SHP77 (cell line): Measurements from ENCODE around the gene RPS6KA2.
"Not testable (repeated sequence)": the region's sequence is repeated elsewhere in the genome, so short reads cannot be mapped to it uniquely, and the experiment has no call there.

Experiments used
- DNase-seq, 2 experiments: peaks; one replicate each; lab custom pipeline; 2025; lab: John Stamatoyannopoulos, UW

RPS6KA2 gene

DNA sequence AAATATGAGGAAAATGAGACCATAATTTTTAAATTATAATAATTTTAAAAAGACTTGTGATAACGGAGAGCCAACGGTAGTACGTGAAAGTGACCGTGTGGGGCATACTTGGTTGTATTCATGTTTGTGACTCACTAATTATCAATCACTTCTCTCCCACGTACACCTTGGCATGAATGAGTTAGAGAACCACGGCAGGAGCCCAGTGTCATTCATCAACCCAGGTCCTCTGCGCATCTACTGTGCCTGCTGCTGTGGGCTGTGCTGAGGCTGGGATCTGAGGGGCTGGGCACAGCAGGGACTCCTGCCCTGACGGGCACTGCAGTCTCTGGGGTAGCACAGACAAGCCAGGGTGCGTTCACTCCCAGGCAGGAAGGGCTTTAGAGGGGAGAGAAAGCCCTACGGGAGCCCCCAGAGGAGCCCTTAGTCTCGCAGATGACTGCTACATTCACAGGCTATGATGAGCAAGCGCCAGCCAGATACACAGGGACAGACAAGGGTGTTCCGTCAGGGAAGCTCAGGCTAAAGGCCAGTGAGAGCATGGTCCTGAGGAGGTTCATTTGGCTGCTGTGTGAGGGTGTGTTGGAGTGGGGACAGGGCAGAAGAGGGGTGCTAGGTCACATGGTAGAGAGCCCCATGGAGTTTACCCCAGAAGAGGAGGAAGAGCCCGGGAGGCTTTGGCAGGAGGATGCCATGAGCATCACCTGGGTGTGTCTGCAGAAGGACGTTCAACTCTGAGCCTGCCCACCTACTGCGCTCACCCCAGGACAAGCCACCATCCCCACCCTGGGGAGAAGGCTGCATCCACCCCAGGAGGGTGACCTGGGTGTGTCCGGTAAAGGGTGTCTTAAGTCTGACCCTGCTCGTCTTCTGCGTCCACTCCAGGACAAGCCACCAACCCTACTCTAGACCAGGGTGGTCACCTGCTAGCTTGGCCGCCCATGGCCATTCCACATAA lies 8.2 kb upstream of the RPS6KA2 start:
- DNase-seq: no peak

DNA sequence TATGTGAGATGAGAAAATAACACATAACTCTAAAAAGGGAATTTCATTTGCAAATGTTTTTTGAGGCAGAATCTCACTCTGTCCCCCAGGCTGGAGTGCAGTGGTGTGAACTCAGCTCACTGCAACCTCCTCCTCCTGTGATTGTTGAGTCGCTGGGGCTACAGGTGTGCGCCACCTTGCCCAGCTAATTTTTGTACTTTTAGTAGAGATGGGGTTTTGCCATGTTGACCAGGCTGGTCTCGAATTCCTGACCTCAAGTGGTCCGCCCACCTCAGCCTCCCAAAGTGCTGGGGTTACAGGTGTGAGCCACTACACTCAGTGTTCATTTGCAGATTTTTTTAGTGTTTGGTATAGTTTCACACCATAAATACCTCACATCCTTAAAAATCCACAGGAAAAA lies 7.5 kb upstream of the RPS6KA2 start:
- DNase-seq: not testable (repeated sequence)

DNA sequence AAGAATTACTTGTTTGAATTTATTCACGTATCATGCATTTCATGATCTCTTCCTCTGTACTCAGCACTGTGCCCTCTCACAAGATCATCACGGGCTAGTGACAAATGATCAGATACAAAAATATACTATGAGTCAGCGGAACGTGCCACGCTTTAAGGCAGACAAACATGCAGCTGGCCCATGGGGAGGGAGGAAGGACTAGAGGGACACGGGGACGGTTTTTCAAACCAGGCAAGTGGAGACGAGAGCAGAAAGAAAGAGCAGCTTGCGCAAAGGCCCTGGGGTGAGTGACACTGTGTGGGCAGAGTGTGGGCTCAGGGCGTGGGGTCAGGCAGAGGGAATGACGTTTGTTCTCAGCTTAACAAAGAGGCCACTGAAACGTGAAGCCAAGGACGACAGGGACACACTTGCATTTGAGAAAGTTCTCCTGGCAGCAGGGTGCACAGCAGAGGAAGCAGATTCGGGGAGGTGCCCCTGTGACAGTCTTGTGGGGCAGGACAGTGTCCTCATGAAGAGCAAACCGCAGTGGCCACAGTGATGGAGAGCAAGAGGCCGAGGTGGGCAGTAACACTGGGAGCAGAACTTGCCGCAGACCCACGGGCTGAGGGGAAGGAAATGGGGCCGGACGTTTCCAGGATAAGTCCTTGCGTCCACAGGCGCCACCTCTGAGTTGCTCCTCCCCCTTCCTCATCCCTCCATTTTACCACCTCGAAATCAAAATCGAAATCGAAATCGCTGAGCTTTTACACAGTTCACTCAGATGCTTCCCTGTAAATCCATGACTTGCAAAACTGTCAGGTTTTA lies 6.9 kb upstream of the RPS6KA2 start:
- DNase-seq: peak; percentile 60 to 78

DNA sequence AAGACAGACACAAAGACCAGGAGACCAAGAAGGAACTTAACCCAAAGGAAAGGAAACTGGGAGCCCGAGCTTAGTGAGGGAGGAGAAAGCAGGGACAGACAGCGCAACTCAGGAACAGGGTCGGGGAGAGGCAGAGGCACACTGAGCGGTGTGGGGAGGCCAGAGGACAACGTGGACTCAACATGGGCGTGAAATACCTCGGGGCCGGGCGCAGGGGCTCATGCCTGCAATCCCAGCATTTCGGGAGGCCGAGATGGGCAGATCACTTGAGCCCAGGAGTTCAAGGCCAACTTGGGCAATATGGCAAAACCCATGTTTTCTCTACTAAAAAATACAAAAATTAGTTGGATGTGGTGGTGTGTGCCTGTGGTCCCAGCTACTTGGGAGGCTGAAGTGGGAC lies 5.7 kb upstream of the RPS6KA2 start:
- no peak for DNase-seq

DNA sequence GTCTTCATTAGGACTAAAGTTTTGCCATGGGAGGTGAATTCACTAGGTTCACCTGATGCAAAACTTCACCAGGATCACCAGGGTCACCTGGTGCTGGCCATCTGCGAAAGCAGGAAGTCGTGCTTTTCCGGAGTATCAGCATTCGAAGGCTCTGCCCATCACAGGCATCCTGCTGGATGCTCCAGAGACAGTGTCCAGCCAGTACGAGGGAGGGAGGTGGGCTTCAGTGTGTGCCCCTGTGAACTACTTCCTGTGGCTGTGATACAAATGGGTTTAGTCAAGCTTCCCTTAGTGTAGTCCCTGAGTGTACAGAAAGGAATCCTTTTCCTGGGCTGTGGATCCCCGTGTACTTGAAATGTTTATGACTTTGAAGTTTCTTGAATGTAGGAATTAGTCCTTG lies 3.4 kb upstream of the RPS6KA2 start:
- no peak for DNase-seq

DNA sequence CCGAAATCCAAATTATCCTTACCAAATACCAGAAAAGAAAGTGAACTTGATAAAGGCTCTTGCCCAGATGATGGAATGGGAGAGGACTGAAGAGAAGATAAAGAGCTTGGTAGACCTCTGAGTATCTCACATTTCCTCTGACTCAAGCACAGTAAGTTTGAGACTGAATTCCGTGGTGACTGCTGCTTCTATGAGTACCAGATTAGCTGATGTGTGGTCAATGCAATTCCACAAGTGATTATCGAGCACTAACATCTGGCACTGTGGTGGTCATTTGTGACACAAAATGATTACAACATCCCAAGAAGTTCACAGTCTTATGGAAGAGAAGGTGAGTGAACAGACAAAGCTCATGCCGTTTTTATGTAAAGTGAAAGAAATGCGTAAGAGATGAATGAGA lies 2.6 kb upstream of the RPS6KA2 start:
- DNase-seq: no peak

DNA sequence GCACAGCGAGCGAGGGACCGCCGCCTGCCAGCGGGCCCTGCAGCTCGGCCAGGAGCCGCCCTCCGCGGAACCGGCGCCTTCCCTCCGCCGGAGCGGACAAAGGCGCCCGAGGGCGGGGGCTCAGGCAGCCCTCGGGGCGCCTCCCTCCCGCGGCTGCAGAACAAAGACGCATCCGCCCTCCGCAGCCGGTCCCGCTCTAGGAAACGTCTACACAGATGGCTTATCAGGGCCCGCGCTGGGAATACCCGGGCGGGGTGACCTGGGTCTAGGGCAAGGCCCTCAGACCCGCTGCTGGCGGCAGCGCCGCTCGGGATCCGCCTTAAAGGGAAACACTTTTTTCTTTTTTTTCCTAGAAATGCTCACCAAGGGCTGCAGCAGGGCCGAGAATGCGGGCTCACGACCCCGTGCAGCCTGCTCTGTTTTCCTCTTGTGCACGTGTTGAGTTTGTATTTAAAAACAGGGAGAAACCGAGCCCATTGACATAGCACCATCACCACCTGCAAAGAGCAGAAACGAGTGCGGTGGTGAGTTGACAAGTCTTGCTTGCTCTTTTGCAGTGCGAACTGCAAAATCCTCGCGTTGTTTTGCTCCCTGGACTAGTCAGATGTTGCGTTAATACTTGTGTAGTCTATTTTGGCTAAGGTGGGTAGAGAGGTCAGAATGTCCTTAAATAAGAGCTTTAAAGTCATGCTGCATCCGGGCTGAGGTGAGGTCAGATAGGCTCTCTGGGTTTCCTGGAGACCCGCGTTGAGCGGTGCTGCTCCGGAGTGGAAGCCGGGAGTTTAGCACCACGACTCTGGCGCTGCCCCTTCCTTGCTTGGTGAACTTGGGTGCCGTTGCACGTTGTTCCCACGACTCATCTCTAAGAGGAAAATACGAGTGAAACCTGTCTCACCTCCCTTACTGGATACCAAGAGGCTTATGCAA lies 1.1 kb upstream of the RPS6KA2 start:
- DNase-seq: peak; percentile 39 to 62

GRCh38 chr6:166626177-166627032 lies 646 bp downstream of the RPS6KA2 start:
- peak in 1 of 2 experiments; percentile 49 for DNase-seq

DNA sequence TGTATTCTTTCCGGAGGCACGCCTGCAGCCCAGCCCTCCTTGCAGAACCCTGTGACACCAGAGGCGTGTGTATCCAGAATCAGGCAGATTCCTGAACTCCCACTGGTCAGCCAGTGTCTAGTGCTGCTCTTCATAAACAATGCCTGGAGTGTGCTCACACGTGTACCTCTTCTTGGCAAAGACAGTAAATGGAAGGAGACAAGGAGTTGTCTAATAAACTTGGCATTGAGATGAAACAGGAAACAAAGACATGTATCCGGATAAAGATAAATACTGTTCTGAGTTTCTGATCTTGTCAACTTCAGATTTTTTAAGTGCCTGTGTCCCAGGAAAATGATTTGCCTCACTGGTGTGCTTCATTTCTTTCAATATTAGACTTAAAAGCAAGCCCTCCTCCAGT lies 1.7 kb downstream of the RPS6KA2 start:
- DNase-seq: no peak

GRCh38 chr6:166624275-166624674 lies 2.8 kb downstream of the RPS6KA2 start:
- no peak for DNase-seq

GRCh38 chr6:166623318-166623717 lies 3.7 kb downstream of the RPS6KA2 start:
- no peak for DNase-seq

DNA sequence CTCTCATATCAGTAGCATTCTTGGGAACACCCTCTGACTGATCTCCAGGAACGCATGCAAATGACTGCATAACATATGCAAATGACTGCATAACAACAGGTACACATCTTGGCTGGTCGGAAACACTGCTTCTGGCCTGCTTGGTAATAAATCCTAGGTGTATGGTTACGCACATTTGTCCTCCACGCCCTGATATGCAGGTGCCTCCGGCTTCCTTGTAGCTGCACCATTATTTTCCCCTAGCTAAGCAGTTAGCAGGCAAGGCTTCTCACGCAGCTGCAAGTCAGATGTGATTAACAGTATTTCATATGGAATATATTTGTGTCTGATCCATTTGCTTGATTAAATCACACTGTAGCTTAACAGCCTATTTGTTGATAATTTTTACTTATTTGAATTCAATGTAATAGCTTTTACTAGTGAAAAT lies 5.9 kb downstream of the RPS6KA2 start:
- DNase-seq: no peak

DNA sequence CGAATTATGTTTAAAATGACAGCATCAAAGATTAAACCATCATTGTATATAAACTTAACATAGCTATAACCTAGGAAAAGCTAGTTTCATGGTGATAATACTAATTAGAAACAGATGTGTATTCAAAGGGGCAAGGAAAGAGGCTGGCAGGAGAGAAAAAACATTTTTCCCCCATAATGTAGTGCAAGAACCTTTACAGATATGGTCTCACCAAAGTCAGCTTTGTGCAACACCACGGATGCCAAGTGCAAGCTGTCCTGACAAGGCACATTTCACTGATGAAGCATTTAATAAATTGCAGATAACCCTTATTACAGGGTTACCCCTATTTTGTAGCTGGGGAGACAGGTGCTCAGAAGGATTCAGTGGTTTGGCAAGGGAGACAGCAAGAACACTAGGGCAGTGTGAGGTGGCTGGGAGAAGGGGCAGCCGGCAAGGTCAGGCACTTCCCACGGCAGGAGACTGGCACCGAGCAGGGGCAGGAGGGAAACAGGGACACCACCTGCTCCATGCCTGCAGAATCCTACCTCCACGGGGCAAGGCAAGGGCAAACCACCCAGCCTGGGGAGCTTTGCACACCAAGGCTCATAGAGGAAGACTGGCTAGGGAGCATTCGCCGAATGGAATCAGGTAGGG lies 6.5 kb downstream of the RPS6KA2 start:
- no peak for DNase-seq

DNA sequence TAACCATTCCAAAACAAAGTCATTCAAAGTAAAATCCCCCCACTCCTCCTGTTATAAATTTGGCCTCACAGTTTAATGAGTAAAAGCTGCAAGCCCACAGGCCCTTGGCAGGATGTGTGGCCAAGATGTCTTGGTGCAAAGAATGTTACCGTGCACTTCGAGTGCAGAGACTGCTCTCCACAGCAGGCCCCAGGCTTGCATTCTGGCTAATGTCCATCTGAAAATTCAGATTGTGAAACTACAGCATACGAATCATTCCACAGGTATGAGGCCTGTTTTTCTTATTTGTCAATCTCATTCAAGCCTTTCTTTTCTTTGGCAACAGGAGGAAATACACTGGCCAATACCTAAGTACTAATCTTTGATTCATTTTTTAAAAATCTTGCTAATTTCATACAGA lies 7.1 kb downstream of the RPS6KA2 start:
- DNase-seq: no peak

- DNase-seq: no peak
Measured at GRCh38 chr6:166618866-166619761, 7.9 kb downstream of the RPS6KA2 start.

DNA sequence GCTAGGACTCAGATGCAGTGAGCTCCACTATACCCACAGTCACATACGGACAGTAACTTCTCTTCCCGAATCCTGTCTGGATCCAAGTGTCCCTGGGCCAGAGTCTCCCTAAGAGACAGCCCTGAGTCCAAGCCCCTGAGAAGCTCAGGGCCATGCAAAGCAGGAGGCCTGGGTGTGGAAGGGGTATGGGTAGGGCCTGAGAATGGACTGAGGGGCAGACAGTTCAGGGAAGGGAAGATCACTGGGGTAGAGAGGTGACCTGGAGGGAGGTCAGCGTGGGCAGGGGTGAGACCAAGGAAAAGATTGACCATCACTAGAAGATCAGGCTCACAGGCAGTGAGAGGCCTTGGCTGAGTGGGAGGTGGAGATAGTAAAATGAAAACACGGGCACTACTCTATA lies 8.8 kb downstream of the RPS6KA2 start:
- no peak for DNase-seq

GRCh38 chr6:166617359-166617758 lies 9.7 kb downstream of the RPS6KA2 start:
- DNase-seq: no peak

- no peak for DNase-seq
Measured at GRCh38 chr6:166616261-166617238, 10.5 kb downstream of the RPS6KA2 start.
